ENCODE data around the gene GRIK1.

- TF ChIP-seq EZH2 (IDR thresholded peaks at IDR 0.05; ENCODE audit: insufficient read depth, poor library complexity, severe bottlenecking) (no peak), EZH2phosphoT487 (IDR thresholded peaks at IDR 0.05; ENCODE audit: insufficient read depth, low read depth) (no peak)
Observed at GRCh38 chr21:29873908-29874307, 65.9 kb downstream of the GRIK1 start.
